Activated CD8-positive, alpha-beta T cell treated with anti-CD3 and anti-CD28 coated beads for 36 hours (primary cell): ENCODE results near the gene ADGRG6. TPM values are rescaled to one million over a fixed set of nuclear protein-coding genes. Genes with fewer than 3 reads are reported as not detected.
"Not testable (repeated sequence)": the region's sequence is repeated elsewhere in the genome, so short reads cannot be mapped to it uniquely, and the experiment has no call there.

Experiments used
- ATAC-seq: fragments of 200-7000 bp; cut with Tn5 transposase; one replicate; pipeline ENCODE4 v1.10.0; 2021; ENCODE audit warnings: mild to moderate bottlenecking, moderate library complexity
- CTCF ChIA-PET: fragments of 350-600 bp; sonication (Branson Sonifier 250); formaldehyde crosslinking; loops from one replicate; lab custom pipeline; 2021; ENCODE audit warnings: antibody characterized with exemption; lab: Charles Lee
- POLR2A ChIA-PET: fragments of 350-600 bp; sonication (Branson Sonifier 250); formaldehyde crosslinking; loops from one replicate; lab custom pipeline; 2021; ENCODE audit warnings: antibody characterized with exemption; lab: Charles Lee
- DNase-seq: peaks from one replicate; pipeline ENCODE4 v3.0.0-alpha.2; 2020
- H3K27ac Mint-ChIP-seq: one replicate; pipeline ENCODE4 v1.8.0; 2021; ENCODE audit warnings: mild to moderate bottlenecking, mixed read lengths
- H3K27me3 Mint-ChIP-seq: one replicate; pipeline ENCODE4 v1.8.0; 2021; ENCODE audit warnings: mixed read lengths
- H3K36me3 Mint-ChIP-seq: one replicate; pipeline ENCODE4 v1.8.0; 2021; ENCODE audit warnings: low read depth, mixed read lengths
- H3K4me1 Mint-ChIP-seq: one replicate; pipeline ENCODE4 v1.8.0; 2021; ENCODE audit warnings: low read depth, mixed read lengths
- H3K4me3 Mint-ChIP-seq: one replicate; pipeline ENCODE4 v1.8.0; 2021; ENCODE audit warnings: mild to moderate bottlenecking, moderate library complexity, mixed read lengths
- H3K9me3 Mint-ChIP-seq: one replicate; pipeline ENCODE4 v1.8.0; 2021; ENCODE audit warnings: mixed read lengths
- CTCF ChIP-seq: fragments of 200-600 bp; IDR thresholded peaks from one replicate; pipeline ENCODE4 v1.8.0; 2022; ENCODE audit warnings: antibody characterized with exemption, mild to moderate bottlenecking
- intact Hi-C: fragments of 100-400 bp; cut with micrococcal nuclease; formaldehyde crosslinking; loops from one replicate; pipeline ENCODE4 v1.10.0; 2022
- total RNA-seq, 2 experiments: library from RNA; stranded (reverse); gene quantifications; one replicate each; pipeline ENCODE4 v1.2.3, GENCODE V29; 2021

Gene ADGRG6
- total RNA-seq, 2 experiments from 2014 or later: 1.3 to 1.5 TPM

DNA sequence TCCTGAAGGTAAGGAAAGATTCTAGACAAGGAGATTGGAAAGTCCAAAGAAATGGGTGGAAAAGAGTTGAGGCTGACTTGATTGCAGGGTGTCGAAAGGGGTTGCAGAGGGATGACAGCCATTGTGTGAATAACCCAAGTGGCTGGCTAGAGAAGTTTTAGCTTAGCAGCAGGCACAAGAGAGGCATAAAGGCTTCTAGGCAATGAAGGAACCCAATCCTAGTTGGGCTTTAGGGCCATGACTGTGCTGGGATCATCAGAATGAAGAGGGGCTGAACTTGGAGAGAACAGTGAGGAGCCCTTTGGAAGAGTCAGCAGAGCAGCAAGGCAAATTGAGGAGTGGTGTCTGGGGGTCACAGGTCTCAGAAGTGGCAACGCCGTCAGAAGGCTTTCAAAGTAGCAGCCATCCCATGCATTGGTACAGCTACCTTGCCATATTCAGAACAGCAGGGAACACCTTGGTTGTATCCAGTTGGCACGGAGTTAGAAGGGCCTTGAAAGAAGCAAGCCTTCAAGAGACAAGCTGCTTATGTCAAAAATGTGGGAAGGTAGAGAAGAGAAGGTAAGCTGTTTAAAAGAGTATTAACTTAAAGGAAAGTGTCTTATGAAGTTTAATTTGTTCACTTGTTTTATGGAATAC is 146.4 kb downstream of the ADGRG6 start:
- ATAC-seq (no peak), DNase-seq (no peak)
- H3K27me3 Mint-ChIP-seq: peaks cover 1% of the 10 kb centered on the region
- H3K9me3 Mint-ChIP-seq: no peaks in the 10 kb centered on the region
- intact Hi-C loops: no loop called here
- POLR2A ChIA-PET: interaction anchor here (0.7 kb wide), 1 partner anchor 21 kb away, joined by 4 read pairs; no protein-coding TSS in a partner anchor
- H3K4me3 Mint-ChIP-seq: no peak overlapping the region
- CTCF ChIA-PET: no interaction called here
- TF ChIP-seq CTCF: no peak
- H3K36me3 Mint-ChIP-seq: no peaks in the 10 kb centered on the region
- H3K27ac Mint-ChIP-seq: no peak overlapping the region
- no peaks in the 10 kb centered on the region for H3K4me1 Mint-ChIP-seq

DNA sequence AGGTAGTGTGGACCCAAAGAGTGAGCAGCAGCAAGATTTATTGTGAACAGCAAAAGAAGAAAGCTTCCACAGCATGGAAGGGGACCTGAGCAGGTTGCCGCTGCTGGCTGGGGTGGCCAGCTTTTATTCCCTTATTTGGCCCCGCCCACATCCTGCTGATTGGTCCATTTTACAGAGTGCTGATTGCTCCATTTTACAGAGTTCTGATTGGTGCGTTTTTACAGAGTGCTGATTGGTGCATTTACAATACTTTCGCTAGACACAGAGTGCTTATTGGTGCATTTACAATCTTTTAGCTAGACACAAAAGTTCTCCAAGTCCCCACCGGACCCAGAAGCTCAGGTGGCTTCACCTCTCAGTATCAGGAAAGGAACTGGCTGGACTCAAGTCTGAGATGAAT is 149.0 kb downstream of the ADGRG6 start:
- H3K27me3 Mint-ChIP-seq, H3K9me3 Mint-ChIP-seq, ATAC-seq, H3K27ac Mint-ChIP-seq, H3K36me3 Mint-ChIP-seq, H3K4me1 Mint-ChIP-seq, DNase-seq, POLR2A ChIA-PET, H3K4me3 Mint-ChIP-seq, intact Hi-C loops: not testable (repeated sequence)
- CTCF ChIA-PET: interaction anchor here (1.8 kb wide), 1 partner anchor 23 kb away, joined by 5 read pairs; no protein-coding TSS in a partner anchor

GRCh38 chr6:142452993-142453392 is 151.2 kb downstream of the ADGRG6 start:
- Mint-ChIP-seq H3K27me3 (no peaks in the 10 kb centered on the region), H3K9me3 (no peaks in the 10 kb centered on the region), H3K4me1 (no peaks in the 10 kb centered on the region), H3K4me3 (no peak overlapping the region), H3K36me3 (no peaks in the 10 kb centered on the region), H3K27ac (no peak overlapping the region)
- POLR2A ChIA-PET: no interaction called here
- CTCF ChIA-PET: no interaction called here
- ATAC-seq (no peak), DNase-seq (no peak)
- intact Hi-C loops: no loop called here
- no peak for TF ChIP-seq CTCF

DNA sequence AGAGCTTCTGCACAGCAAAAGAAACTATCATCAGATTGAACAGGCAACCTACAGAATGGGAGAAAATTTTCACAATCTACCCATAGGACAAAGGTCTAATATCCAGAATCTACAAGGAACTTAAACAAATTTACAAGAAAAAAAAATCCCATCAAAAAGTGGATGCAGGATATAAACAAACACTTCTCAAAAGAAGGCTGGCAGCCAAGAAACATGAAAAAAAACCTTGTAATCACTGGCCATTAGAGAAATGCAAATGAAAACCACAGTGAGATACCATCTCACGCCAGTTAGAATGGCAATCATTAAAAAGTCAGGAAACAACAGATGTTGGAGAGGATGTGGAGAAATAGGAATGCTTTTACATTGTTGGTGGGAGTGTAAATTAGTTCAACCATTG is 152.4 kb downstream of the ADGRG6 start:
- H3K4me3 Mint-ChIP-seq, H3K27me3 Mint-ChIP-seq, H3K9me3 Mint-ChIP-seq, ATAC-seq, H3K27ac Mint-ChIP-seq, CTCF ChIA-PET, H3K36me3 Mint-ChIP-seq, intact Hi-C loops, POLR2A ChIA-PET, DNase-seq, H3K4me1 Mint-ChIP-seq: not testable (repeated sequence)

- H3K36me3 Mint-ChIP-seq, H3K4me1 Mint-ChIP-seq, CTCF ChIA-PET, H3K27me3 Mint-ChIP-seq, ATAC-seq, intact Hi-C loops, H3K4me3 Mint-ChIP-seq, POLR2A ChIA-PET, H3K9me3 Mint-ChIP-seq, DNase-seq, H3K27ac Mint-ChIP-seq: not testable (repeated sequence)
These were observed 153.0 kb downstream of the ADGRG6 start for GRCh38 chr6:142454848-142455247.

DNA sequence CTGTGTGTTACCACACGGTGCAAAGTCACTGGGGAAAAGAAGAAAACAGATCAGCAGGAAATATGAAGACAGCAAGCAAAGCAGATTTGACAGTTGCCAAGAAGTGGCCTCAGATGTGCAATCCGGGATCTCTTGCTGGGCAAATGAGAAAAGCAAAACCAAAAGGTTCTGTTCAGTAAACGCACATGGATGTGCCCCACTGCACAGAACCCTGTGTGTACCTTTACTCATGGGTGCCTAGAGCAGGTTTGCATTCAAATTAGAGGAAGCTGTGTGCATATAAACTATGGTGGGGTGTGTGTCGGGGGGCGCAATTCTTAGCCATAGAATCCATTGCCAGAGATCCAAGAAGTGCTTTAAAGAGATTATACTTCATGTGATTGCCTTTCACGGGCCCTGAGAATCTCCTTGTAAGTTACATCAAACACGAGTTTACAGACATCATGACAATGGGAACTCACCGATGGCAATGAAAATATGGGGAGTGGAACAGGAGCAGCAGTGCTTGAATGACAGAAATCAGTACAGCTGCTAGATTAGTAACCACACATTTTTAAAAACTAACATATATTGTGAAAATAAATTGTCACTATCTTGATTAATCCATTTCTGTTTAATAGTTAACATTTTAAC is 154.3 kb downstream of the ADGRG6 start:
- H3K4me1 Mint-ChIP-seq: peaks cover 9% of the 10 kb centered on the region
- intact Hi-C loops: no loop called here
- no peak overlapping the region for H3K4me3 Mint-ChIP-seq
- ChIA-PET CTCF (no interaction called here), POLR2A (no interaction called here)
- H3K9me3 Mint-ChIP-seq: peaks cover 1% of the 10 kb centered on the region
- H3K27me3 Mint-ChIP-seq: no peaks in the 10 kb centered on the region
- no peak for ATAC-seq
- no peak overlapping the region for H3K27ac Mint-ChIP-seq
- no peak for DNase-seq
- TF ChIP-seq CTCF: no peak
- H3K36me3 Mint-ChIP-seq: no peaks in the 10 kb centered on the region
